ENCODE data around the gene HOXB8. TPM values are rescaled to one million over a fixed set of nuclear protein-coding genes. Genes with fewer than 3 reads are reported as not detected.

The HOXB8 gene
- total and polyA plus RNA-seq, 2 of the 13 experiments (the other 11 are each of a cell fraction or from before 2014, with no cell fraction given) = not detected

GRCh38 chr17:48604770-48605329 is 10.2 kb downstream of the HOXB8 start, which contains the start of gene HOXB6 (continued):
- TF ChIP-seq ATF6 (CRISPR knock-in tag; conservative IDR thresholded peaks at IDR 0.05) = no peak
- TF ChIP-seq ZNF646 (CRISPR knock-in tag; IDR thresholded peaks at IDR 0.05) = no peak
- no peak for TF ChIP-seq HIVEP1 (CRISPR knock-in tag; IDR thresholded peaks at IDR 0.05)

Data from HepG2 (cell line).